ENCODE results near the gene NEU1. TPM values are rescaled to one million over a fixed set of nuclear protein-coding genes. Genes with fewer than 3 reads are reported as not detected.

NEU1 gene
- total RNA-seq, 2 experiments from 2014 or later, result 11.6 to 11.8 TPM

DNA sequence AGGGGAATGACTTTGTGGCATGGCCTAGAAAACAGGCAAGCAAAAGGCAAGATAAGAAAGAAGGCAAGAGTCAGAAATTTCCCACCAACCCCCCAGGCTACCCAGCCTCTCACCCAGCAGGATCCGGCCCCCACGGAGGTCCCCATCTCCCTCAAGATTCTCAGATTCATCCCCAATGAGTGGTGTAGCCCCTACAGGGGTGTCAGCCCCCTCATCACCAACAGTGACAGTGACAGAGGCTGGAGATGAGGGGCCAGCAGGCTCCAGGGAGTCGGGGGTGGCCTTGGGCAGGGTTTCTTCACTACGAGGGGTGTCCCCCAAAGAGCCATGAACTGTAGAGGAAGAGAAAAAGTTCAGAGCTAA lies 33.9 kb upstream of the NEU1 start:
- Mint-ChIP-seq H3K4me3 (peak overlapping the region; percentile 75), H3K27me3 (no peaks in the 10 kb centered on the region), H3K9me3 (ENCODE audit: low read depth) (no peaks in the 10 kb centered on the region), H3K27ac (peak overlapping the region; percentile 86), H3K36me3 (ENCODE audit: low read depth) (peaks cover 21% of the 10 kb centered on the region), H3K4me1 (peaks cover 26% of the 10 kb centered on the region)
- ChIA-PET CTCF (no interaction called here), POLR2A (interaction anchor here (1.0 kb wide), 1 partner anchor 13 kb away, joined by 5 read pairs; no protein-coding TSS in a partner anchor)
- DNase-seq, result no peak
- intact Hi-C loops (cut with DNase I, micrococcal nuclease), result loop anchor here (2.0 to 5.0 kb wide), 4 partner anchors 34 to 350 kb away; partner anchors contain the start of genes ATP6V1G2 (in 1 of the 2), NEU1 (in 1 of the 2) and NFKBIL1 (in 1 of the 2)
- no peak for ATAC-seq

DNA sequence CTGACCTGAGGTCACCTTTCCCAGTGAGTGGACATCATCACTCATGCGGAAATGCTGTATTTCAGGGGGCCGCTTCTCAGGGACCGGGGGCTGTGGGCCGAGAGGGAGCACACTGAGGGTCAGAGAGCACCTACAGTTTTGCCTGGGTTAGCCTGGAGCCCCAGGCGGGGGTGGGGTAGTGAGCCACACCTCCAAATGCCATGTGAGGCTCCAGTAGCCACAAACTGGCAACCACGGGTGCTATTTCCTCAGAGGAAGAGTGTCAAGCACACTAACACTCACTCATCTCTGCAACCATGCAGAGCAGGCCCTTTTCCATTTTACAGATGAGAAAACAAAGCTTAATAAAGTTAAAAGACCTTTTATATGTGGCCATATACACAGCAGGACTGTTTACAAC lies 30.2 kb upstream of the NEU1 start:
- intact Hi-C loops (cut with DNase I, micrococcal nuclease), result no loop called here
- H3K9me3 Mint-ChIP-seq (ENCODE audit: low read depth), result no peaks in the 10 kb centered on the region

DNA sequence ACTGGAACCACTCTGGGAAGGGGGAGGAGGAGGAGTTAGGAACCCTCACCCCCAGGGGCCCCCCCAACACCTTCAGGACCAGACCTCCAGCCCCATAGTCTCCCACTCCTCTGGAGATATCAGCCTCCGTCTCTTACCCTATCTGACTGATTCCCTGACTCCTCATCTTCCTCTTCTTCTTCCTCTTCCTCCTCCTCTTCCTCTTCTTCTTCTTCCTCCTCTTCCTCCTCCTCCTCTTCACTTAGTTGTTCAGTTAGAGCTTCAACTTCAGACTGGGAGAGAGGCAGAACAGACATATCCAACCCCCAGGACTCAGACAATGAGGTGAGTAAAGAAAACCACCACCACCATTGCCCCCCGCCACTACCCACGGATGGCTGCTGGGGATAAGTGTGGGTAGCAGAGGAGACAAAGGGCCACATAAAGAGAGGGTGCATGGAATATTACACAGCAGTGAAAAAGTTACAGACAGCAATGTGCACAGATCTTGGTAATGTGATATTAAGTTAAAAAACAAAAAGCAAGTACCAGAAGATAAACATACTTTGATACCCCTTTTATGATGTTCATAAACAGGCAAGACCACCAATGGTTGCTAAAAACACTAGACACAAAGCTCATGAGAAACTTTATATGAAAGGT lies 26.8 kb upstream of the NEU1 start:
- Mint-ChIP-seq H3K27me3 (no peaks in the 10 kb centered on the region), H3K27ac (peak overlapping the region; percentile 37), H3K4me3 (no peak overlapping the region), H3K36me3 (ENCODE audit: low read depth) (peaks cover 42% of the 10 kb centered on the region), H3K9me3 (ENCODE audit: low read depth) (no peaks in the 10 kb centered on the region), H3K4me1 (no peaks in the 10 kb centered on the region)
- intact Hi-C loops (cut with DNase I, micrococcal nuclease), result no loop called here
- CTCF ChIA-PET, result interaction anchor here (0.6 to 1.7 kb wide), 11 partner anchors 9 to 329 kb away, joined by 3 to 9 read pairs (median 3); partner anchors contain the start of genes NELFE and SKIC2
- POLR2A ChIA-PET, result no interaction called here
- DNase-seq (no peak), ATAC-seq (no peak)

More for the DNA sequence above, 30.2 kb upstream of the NEU1 start:
- no peak for DNase-seq
- ChIA-PET CTCF (no interaction called here), POLR2A (no interaction called here)
- ATAC-seq, result no peak
- Mint-ChIP-seq H3K4me1 (peaks cover 9% of the 10 kb centered on the region), H3K36me3 (ENCODE audit: low read depth) (peaks cover 36% of the 10 kb centered on the region), H3K27me3 (no peaks in the 10 kb centered on the region), H3K4me3 (no peak overlapping the region), H3K27ac (no peak overlapping the region)

DNA sequence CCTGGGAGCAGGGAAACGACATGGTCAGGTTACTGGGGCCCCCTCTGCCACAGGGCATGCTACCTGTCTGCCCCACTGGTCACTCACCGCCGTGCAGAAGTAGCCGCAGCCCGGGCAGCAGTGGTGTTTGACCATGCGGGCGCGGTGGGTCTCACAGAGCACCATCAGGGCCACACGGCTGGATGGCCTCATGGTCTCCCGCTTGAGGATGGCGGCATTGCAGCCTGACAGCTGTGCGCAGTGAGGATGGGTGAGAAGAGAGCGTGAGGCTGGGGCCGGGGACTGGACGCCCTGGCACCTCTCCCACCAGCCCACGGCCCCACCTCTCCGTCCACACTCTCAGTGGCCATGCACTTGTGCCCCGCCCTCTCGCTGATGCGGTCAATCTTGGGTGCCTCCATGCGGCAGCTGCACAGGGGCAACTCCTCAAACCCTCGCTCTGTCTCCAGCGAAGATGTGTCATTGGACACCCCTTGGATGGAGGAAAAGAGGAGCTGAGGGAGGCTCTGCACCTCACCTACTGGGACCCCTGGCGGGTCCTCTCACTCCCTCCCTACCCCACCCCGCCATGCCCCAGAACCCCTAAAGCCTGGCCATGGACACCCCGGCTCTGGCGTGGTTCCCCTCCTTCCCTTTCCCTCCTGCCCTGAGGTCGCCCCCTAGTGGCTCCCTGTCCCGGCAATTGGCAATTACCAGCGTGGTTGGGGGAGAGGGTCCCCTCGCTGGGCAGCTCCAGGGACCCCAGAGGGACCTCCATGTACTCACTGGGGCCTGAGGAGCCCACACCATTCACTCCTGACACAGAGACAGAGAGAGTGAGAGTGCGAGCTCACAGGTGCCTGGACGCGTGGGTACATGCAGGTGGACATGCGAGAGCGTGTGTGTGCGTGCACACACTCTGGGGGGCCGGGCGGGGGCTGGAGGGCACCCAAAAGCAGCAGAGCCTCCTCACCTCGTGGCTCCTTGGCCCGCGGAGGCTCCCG lies 25.9 kb upstream of the NEU1 start:
- ATAC-seq (no peak), DNase-seq (peak; percentile 79)
- H3K27me3 Mint-ChIP-seq, result no peaks in the 10 kb centered on the region
- CTCF ChIA-PET, result interaction anchor here (0.5 to 1.5 kb wide), 7 partner anchors 8 to 187 kb away, joined by 3 to 9 read pairs (median 3); partner anchors contain the start of genes NELFE and SKIC2
- H3K4me3 Mint-ChIP-seq, result no peak overlapping the region
- intact Hi-C loops (cut with DNase I, micrococcal nuclease), result no loop called here
- H3K36me3 Mint-ChIP-seq (ENCODE audit: low read depth), result peaks cover 46% of the 10 kb centered on the region
- no peaks in the 10 kb centered on the region for H3K4me1 Mint-ChIP-seq
- POLR2A ChIA-PET, result interaction anchor here (0.6 kb wide), 1 partner anchor 853 kb away, joined by 5 read pairs; no protein-coding TSS in a partner anchor
- no peak overlapping the region for H3K27ac Mint-ChIP-seq
- no peaks in the 10 kb centered on the region for H3K9me3 Mint-ChIP-seq (ENCODE audit: low read depth)

GRCh38 chr6:31887173-31888007 lies 24.8 kb upstream of the NEU1 start:
- POLR2A ChIA-PET, result no interaction called here
- DNase-seq, result no peak
- CTCF ChIA-PET, result interaction anchor here (0.5 to 0.9 kb wide), 3 partner anchors 11 to 150 kb away, joined by 3 read pairs; no protein-coding TSS in a partner anchor
- H3K27ac Mint-ChIP-seq, result no peak overlapping the region
- peak; percentile 65 for ATAC-seq
- no peak overlapping the region for H3K4me3 Mint-ChIP-seq
- H3K4me1 Mint-ChIP-seq, result no peaks in the 10 kb centered on the region
- intact Hi-C loops (cut with DNase I, micrococcal nuclease), result no loop called here
- H3K9me3 Mint-ChIP-seq (ENCODE audit: low read depth), result no peaks in the 10 kb centered on the region
- H3K27me3 Mint-ChIP-seq, result no peaks in the 10 kb centered on the region
- peaks cover 45% of the 10 kb centered on the region for H3K36me3 Mint-ChIP-seq (ENCODE audit: low read depth)

DNA sequence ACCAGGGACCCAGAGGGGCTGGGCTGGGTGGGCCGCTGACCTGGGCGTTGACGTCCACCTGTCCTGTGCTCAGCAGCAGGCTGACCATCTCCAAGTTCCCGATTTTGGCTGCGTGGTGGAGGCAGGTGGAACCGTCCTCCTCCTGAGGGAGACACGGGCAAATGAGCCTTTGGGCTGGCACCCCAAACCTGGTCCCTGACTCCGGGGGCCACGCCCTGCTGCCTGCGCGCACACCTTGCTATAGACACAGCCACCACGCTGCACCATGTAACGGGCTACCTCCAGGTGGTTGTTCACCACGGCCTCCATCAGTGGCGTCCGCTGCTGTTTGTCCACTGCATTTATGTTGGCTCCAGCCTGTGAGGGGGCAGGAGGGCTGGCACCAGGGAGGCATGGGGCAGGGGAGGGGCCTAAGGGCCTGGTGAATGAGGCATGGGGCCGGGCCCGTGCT lies 23.9 kb upstream of the NEU1 start:
- DNase-seq, result no peak
- Mint-ChIP-seq H3K36me3 (ENCODE audit: low read depth) (peaks cover 44% of the 10 kb centered on the region), H3K27ac (no peak overlapping the region), H3K4me3 (no peak overlapping the region), H3K9me3 (ENCODE audit: low read depth) (no peaks in the 10 kb centered on the region), H3K4me1 (no peaks in the 10 kb centered on the region), H3K27me3 (no peaks in the 10 kb centered on the region)
- no peak for ATAC-seq
- CTCF ChIA-PET, result interaction anchor here (0.9 kb wide), 1 partner anchor 12 kb away, joined by 3 read pairs; no protein-coding TSS in a partner anchor
- intact Hi-C loops (cut with DNase I, micrococcal nuclease), result no loop called here
- POLR2A ChIA-PET, result no interaction called here

DNA sequence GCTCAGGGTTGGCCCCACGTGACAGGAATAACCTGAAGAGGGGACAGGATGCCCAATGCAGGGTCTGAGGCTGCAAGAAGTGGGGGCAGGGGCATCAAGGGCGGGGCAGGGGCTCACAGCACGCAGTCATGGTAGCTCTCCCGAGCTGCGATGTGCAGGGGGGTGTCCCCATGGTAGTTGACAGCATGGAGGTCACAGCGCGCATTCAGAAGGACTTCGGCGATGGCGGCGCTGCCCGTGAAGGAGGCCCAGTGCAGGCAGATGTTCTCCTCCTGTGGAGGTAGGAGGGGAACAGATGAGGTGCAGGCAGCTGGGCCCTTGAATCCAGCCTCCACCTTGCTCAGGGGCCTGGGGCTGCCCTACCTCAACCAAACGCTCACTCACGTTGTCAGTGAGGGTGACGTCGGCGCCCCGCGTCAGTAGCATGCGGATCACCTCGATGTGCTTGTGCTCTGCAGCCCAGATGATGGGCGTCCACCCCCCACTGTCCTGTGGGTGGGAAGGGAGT lies 22.0 kb upstream of the NEU1 start:
- intact Hi-C loops (cut with DNase I, micrococcal nuclease), result no loop called here
- Mint-ChIP-seq H3K4me3 (no peak overlapping the region), H3K36me3 (ENCODE audit: low read depth) (peaks cover 44% of the 10 kb centered on the region), H3K9me3 (ENCODE audit: low read depth) (no peaks in the 10 kb centered on the region), H3K27ac (no peak overlapping the region), H3K4me1 (no peaks in the 10 kb centered on the region), H3K27me3 (no peaks in the 10 kb centered on the region)
- no peak for ATAC-seq
- ChIA-PET POLR2A (no interaction called here), CTCF (interaction anchor here (0.5 to 1.4 kb wide), 2 partner anchors 20 to 1011 kb away, joined by 3 to 4 read pairs; no protein-coding TSS in a partner anchor)
- no peak for DNase-seq

GRCh38 chr6:31883676-31884075 lies 21.1 kb upstream of the NEU1 start:
- no peak for ATAC-seq
- Mint-ChIP-seq H3K4me3 (no peak overlapping the region), H3K27ac (no peak overlapping the region), H3K36me3 (ENCODE audit: low read depth) (peaks cover 42% of the 10 kb centered on the region), H3K4me1 (no peaks in the 10 kb centered on the region), H3K27me3 (no peaks in the 10 kb centered on the region), H3K9me3 (ENCODE audit: low read depth) (no peaks in the 10 kb centered on the region)
- POLR2A ChIA-PET, result interaction anchor here (0.6 to 0.9 kb wide), 2 partner anchors 13 to 157 kb away, joined by 3 to 5 read pairs; partner anchors contain the start of gene EHMT2
- no peak for DNase-seq
- CTCF ChIA-PET, result interaction anchor here (1.2 kb wide), 1 partner anchor 54 kb away, joined by 4 read pairs; no protein-coding TSS in a partner anchor
- intact Hi-C loops (cut with DNase I, micrococcal nuclease), result no loop called here

- DNase-seq, result no peak
- CTCF ChIA-PET, result interaction anchor here (1.3 kb wide), 2 partner anchors 18 to 92 kb away, joined by 3 to 4 read pairs; no protein-coding TSS in a partner anchor
- Mint-ChIP-seq H3K27ac (no peak overlapping the region), H3K36me3 (ENCODE audit: low read depth) (peaks cover 38% of the 10 kb centered on the region), H3K4me1 (no peaks in the 10 kb centered on the region), H3K4me3 (no peak overlapping the region), H3K9me3 (ENCODE audit: low read depth) (no peaks in the 10 kb centered on the region), H3K27me3 (no peaks in the 10 kb centered on the region)
- ATAC-seq, result no peak
- POLR2A ChIA-PET, result no interaction called here
- intact Hi-C loops (cut with DNase I, micrococcal nuclease), result no loop called here
Observed at GRCh38 chr6:31882344-31882743, 19.7 kb upstream of the NEU1 start.

DNA sequence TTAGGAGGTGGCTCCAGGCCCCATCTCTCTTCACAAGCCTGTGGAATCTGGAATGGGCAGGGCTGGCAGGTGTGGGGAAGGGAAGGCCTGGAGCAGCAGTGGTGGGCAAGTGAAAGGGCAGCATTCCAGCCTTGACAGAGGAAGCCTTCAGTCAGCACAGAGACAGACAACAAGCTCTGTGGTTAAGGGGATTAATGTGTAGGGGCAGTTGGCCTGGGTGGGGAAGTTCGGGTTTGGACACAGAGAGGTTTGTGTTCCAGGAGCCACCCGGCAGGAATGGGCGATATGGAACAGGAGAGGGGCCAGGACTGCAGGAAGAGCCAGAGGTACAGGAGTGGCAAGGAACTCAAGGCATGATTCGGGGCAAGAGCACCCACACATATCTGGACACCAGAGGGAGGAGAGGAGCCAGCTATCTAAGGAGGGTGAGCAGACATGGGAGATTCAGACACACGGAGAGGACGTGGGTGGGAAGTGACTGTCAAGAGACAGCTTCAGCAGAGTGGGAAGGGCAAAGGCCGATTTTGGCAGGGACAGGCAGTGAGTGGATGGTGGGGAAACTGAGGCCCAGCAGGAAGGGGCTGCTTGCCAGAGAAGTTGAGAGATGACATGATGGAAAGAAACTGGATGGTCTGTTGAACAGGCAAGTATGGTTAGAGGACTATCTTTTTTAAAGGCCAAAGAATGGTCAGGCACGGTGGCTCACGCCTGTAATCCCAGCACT lies 18.7 kb upstream of the NEU1 start:
- intact Hi-C loops (cut with DNase I, micrococcal nuclease), result no loop called here

More for the DNA sequence above, 18.7 kb upstream of the NEU1 start:
- ATAC-seq, result no peak
- Mint-ChIP-seq H3K9me3 (ENCODE audit: low read depth) (no peaks in the 10 kb centered on the region), H3K27me3 (no peaks in the 10 kb centered on the region), H3K4me1 (no peaks in the 10 kb centered on the region), H3K36me3 (ENCODE audit: low read depth) (peaks cover 37% of the 10 kb centered on the region), H3K27ac (no peak overlapping the region), H3K4me3 (no peak overlapping the region)
- ChIA-PET POLR2A (interaction anchor here (0.5 kb wide), 1 partner anchor 1599 kb away, joined by 4 read pairs; no protein-coding TSS in a partner anchor), CTCF (interaction anchor here (1.3 to 1.4 kb wide), 3 partner anchors 8 to 93 kb away, joined by 3 to 9 read pairs (median 4); no protein-coding TSS in a partner anchor)
- no peak for DNase-seq
